GM23248 (cell line): ENCODE results near the gene CCDC73.

Experiments
- EZH2 ChIP-seq: fragments of 200-600 bp; sonication (generic); IDR thresholded peaks from 2 replicates; pipeline ENCODE4 v1.6.1; 2018; ENCODE audit warnings: antibody characterized with exemption, mild to moderate bottlenecking; ENCODE audit not compliant: insufficient read depth, poor library complexity, severe bottlenecking
- EZH2phosphoT487 ChIP-seq: fragments of 200-600 bp; sonication (generic); IDR thresholded peaks from 2 replicates; pipeline ENCODE4 v1.6.1; 2018; ENCODE audit warnings: antibody characterized with exemption, moderate library complexity, mild to moderate bottlenecking, low read depth; ENCODE audit not compliant: insufficient read depth

DNA sequence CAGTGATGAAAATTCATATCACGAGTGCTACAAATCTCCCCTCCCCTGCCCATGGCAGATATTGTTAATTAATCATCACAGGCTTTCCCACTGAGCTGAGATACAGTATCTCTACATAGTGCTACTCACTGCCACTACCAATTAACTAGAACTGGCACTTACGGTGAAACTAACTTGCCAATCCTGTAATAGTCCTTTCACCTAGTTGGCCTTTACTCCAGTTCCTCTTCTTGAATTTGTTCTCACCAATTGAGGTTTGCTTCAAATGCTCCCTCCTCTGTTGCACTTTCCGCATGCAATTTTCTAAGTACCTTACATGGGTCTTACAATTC, 23.4 kb upstream of the CCDC73 start:
- no peak for TF ChIP-seq EZH2
- no peak for TF ChIP-seq EZH2phosphoT487
